Liver (tissue), 9 donors: Measurements from ENCODE around the gene TTLL5. TPM values are rescaled to one million over a fixed set of nuclear protein-coding genes. Genes with fewer than 3 reads are reported as not detected.

Experiments
- DNase-seq: peaks from one replicate; pipeline ENCODE4 v3.0.0-alpha.2; 2017; ENCODE audit warnings: low spot score
- H3K27ac ChIP-seq, 2 donors: one replicate each; pipeline ENCODE4 v1.7.0; 2013; ENCODE audit warnings: inconsistent platforms in 2 of 2, low read length in 2 of 2, control low read depth in 1 of 2, low read depth in 1 of 2, mild to moderate bottlenecking in 1 of 2
- H3K27me3 ChIP-seq, 4 donors: one replicate each; pipeline versions ENCODE4 v1.6.1 to v1.7.0; 2013; ENCODE audit warnings: low read length in 3 of 4, inconsistent platforms in 1 of 4, mild to moderate bottlenecking in 1 of 4, moderate library complexity in 1 of 4; ENCODE audit not compliant: control insufficient read depth in 4 of 4, insufficient read depth in 4 of 4
- H3K36me3 ChIP-seq, 4 donors: one replicate each; pipeline versions ENCODE4 v1.6.1 to v1.7.0; 2013; ENCODE audit warnings: low read length in 3 of 4, mild to moderate bottlenecking in 3 of 4, low read depth in 1 of 4, moderate library complexity in 1 of 4; ENCODE audit not compliant: control insufficient read depth in 4 of 4, insufficient read depth in 3 of 4
- H3K4me1 ChIP-seq, 4 donors: one replicate each; pipeline versions ENCODE4 v1.6.1 to v1.7.0; 2013; ENCODE audit warnings: low read length in 3 of 4, mild to moderate bottlenecking in 3 of 4, moderate library complexity in 1 of 4; ENCODE audit not compliant: control insufficient read depth in 4 of 4, insufficient read depth in 4 of 4
- H3K4me3 ChIP-seq, 3 donors: one replicate each; pipeline versions ENCODE4 v1.6.1 to v1.7.0; 2013; ENCODE audit warnings: low read length in 3 of 3, control low read depth in 1 of 3, low read depth in 1 of 3, mild to moderate bottlenecking in 1 of 3
- H3K9ac ChIP-seq, 2 donors: one replicate each; pipeline ENCODE4 v1.7.0; 2013; ENCODE audit warnings: low read length in 2 of 2, mild to moderate bottlenecking in 2 of 2, moderate library complexity in 2 of 2, control low read depth in 1 of 2, low read depth in 1 of 2
- H3K9me3 ChIP-seq, 4 donors: one replicate each; pipeline versions ENCODE4 v1.6.1 to v1.7.0; 2013; ENCODE audit warnings: low read length in 3 of 4; ENCODE audit not compliant: control insufficient read depth in 4 of 4
- ATF3 ChIP-seq: IDR thresholded peaks from 2 replicates; pipeline ENCODE4 v1.6.1; 2016; ENCODE audit warnings: antibody characterized with exemption
- CTCF ChIP-seq: fragments of 150-350 bp; IDR thresholded peaks from 2 replicates; pipeline ENCODE4 v1.5.1; 2017; ENCODE audit warnings: improper control_type of control experiment, low read depth, low read length; ENCODE audit not compliant: missing input control
- EGR1 ChIP-seq, 2 donors: IDR thresholded peaks; 2 replicates each; pipeline ENCODE4 v1.6.1; 2016 to 2018; ENCODE audit warnings: antibody characterized with exemption in 2 of 2, low read depth in 2 of 2
- FOXA1 ChIP-seq: IDR thresholded peaks from 2 replicates; pipeline ENCODE4 v1.6.1; 2016; ENCODE audit warnings: antibody characterized with exemption
- FOXA2 ChIP-seq: IDR thresholded peaks from 2 replicates; pipeline ENCODE4 v1.6.1; 2016; ENCODE audit warnings: antibody characterized with exemption
- GABPA ChIP-seq, 2 donors: IDR thresholded peaks in 1 of 2; conservative IDR thresholded peaks in 1 of 2; 2 replicates each; pipeline ENCODE4 v1.6.1; 2016; ENCODE audit warnings: antibody characterized with exemption in 2 of 2, mild to moderate bottlenecking in 1 of 2, moderate library complexity in 1 of 2
- HNF4A ChIP-seq, 2 donors: conservative IDR thresholded peaks; 2 replicates each; pipeline ENCODE4 v1.6.1; 2016; ENCODE audit warnings: antibody characterized with exemption in 2 of 2, mild to moderate bottlenecking in 2 of 2
- JUND ChIP-seq, 2 donors: IDR thresholded peaks; 2 replicates each; pipeline ENCODE4 v1.6.1; 2016; ENCODE audit warnings: antibody characterized with exemption in 2 of 2
- NR2F2 ChIP-seq: IDR thresholded peaks from 2 replicates; pipeline ENCODE4 v1.6.1; 2016; ENCODE audit warnings: antibody characterized with exemption
- RAD21 ChIP-seq, 2 donors: IDR thresholded peaks; 2 replicates each; pipeline ENCODE4 v1.6.1; 2016; ENCODE audit warnings: antibody characterized with exemption in 2 of 2, mild to moderate bottlenecking in 2 of 2
- REST ChIP-seq: IDR thresholded peaks from 2 replicates; pipeline ENCODE4 v1.6.1; 2016; ENCODE audit warnings: antibody characterized with exemption, mild to moderate bottlenecking
- RXRA ChIP-seq, 2 donors: IDR thresholded peaks; 2 replicates each; pipeline ENCODE4 v1.6.1; 2017 to 2018; ENCODE audit warnings: antibody characterized with exemption in 2 of 2, mild to moderate bottlenecking in 1 of 2
- SP1 ChIP-seq: IDR thresholded peaks from 2 replicates; pipeline ENCODE4 v1.6.1; 2018; ENCODE audit warnings: antibody characterized with exemption, mild to moderate bottlenecking
- TAF1 ChIP-seq: conservative IDR thresholded peaks from 2 replicates; pipeline ENCODE4 v1.6.1; 2016; ENCODE audit warnings: antibody characterized with exemption, mild to moderate bottlenecking
- YY1 ChIP-seq: IDR thresholded peaks from 2 replicates; pipeline ENCODE4 v1.6.1; 2016; ENCODE audit warnings: antibody characterized with exemption, mild to moderate bottlenecking
- WGBS: extraction: QIAGEN DNeasy Blood & Tissue Kit; methylation state at CpG from one replicate; pipeline ENCODE4 v1.1.7; 2013; 5-methylcytosine and 5-hydroxymethylcytosine counted together
- polyA plus RNA-seq, 2 donors: library from polyadenylated mRNA; stranded (reverse) in 1 of 2; unstranded in 1 of 2; fragments of 200-250 nt in 1 of 2; fragments of >200 nt in 1 of 2; fragmentation: Nextera tagmentation in 1 of 2; extraction: Ambion mirVana in 1 of 2; gene quantifications; one replicate each; pipeline versions ENCODE4 v1.2.1 to v1.2.3, GENCODE V29; 2013 to 2015
- total RNA-seq, 2 donors: library from RNA; depleted of rRNA; stranded (reverse); fragments of >200 nt; gene quantifications; one replicate each; pipeline ENCODE4 v1.2.3, GENCODE V29; 2014
- donor health status: healthy.
- donor health status: healthy.
- donor health status: healthy.
- donor health status: healthy.
- donor health status: healthy.

TTLL5 gene
- total and polyA plus RNA-seq, 4 donors = 4.3 to 14.2 (median 9.8) TPM

- TF ChIP-seq NR2F2 (no peak), FOXA1 (no peak), GABPA (IDR thresholded peaks at IDR 0.05 in 1 of 2, conservative IDR thresholded peaks at IDR 0.05 in 1 of 2) (no peak), REST (no peak), TAF1 (no peak), CTCF (no peak), ATF3 (no peak), JUND (IDR thresholded peaks at IDR 0.05) (no peak), FOXA2 (no peak), EGR1 (IDR thresholded peaks at IDR 0.05; ENCODE audit: low read depth in 2 of 2) (no peak), SP1 (no peak), HNF4A (conservative IDR thresholded peaks at IDR 0.05) (no peak), YY1 (no peak)
- WGBS = 98% methylated on average over 2 of the region's 2 CpGs
- Histone ChIP-seq H3K27me3 (no peaks in the 10 kb centered on the region), H3K27ac (no peak overlapping the region), H3K4me3 (no peak overlapping the region), H3K4me1 (no peaks in the 10 kb centered on the region), H3K9me3 (no peaks in the 10 kb centered on the region), H3K9ac (no peak overlapping the region), H3K36me3 (peaks cover 2 to 5% (median 3%) of the 10 kb centered on the region in 4 donors)
- DNase-seq = no peak
Measured at GRCh38 chr14:75770635-75771034, 109.6 kb downstream of the TTLL5 start.

- DNase-seq = no peak
- Histone ChIP-seq H3K4me3 (no peak overlapping the region), H3K36me3 (peaks cover 3 to 8% (median 6%) of the 10 kb centered on the region in 4 donors), H3K9ac (no peak overlapping the region), H3K4me1 (no peaks in the 10 kb centered on the region), H3K27ac (no peak overlapping the region), H3K27me3 (no peaks in the 10 kb centered on the region), H3K9me3 (no peaks in the 10 kb centered on the region)
- TF ChIP-seq GABPA (IDR thresholded peaks at IDR 0.05 in 1 of 2, conservative IDR thresholded peaks at IDR 0.05 in 1 of 2) = no peak
- TF ChIP-seq RAD21 (IDR thresholded peaks at IDR 0.05) = no peak
- TF ChIP-seq REST = no peak
- TF ChIP-seq EGR1 (IDR thresholded peaks at IDR 0.05; ENCODE audit: low read depth in 2 of 2) = no peak
- no peak for TF ChIP-seq NR2F2
- no peak for TF ChIP-seq RXRA (IDR thresholded peaks at IDR 0.05)
- no peak for TF ChIP-seq JUND (IDR thresholded peaks at IDR 0.05)
- WGBS = 97% methylated on average over 6 of the region's 6 CpGs
Measured at GRCh38 chr14:75771595-75771994, 110.5 kb downstream of the TTLL5 start.
